HepG2 (cell line): ENCODE results near the gene DUS1L. TPM values are rescaled to one million over a fixed set of nuclear protein-coding genes. Genes with fewer than 3 reads are reported as not detected.

Experiments
- BHLHE40 ChIP-seq: IDR thresholded peaks from 2 replicates; pipeline ENCODE4 v1.6.1; 2011; ENCODE audit warnings: low read length, improper control_type of control experiment
- CENPT ChIP-seq: sonication (generic); formaldehyde crosslinking; IDR thresholded peaks from 2 replicates; pipeline ENCODE4 v1.8.0; 2022; ENCODE audit warnings: low read depth, mild to moderate bottlenecking, moderate library complexity, missing genetic modification reagents
- EP300 ChIP-seq, 3 experiments: sonication (generic) in 1 of 3; formaldehyde crosslinking in 1 of 3; IDR thresholded peaks; 2 replicates each; pipeline versions ENCODE4 v1.5.1 to v1.6.1; 2011 to 2020; ENCODE audit warnings: low read depth in 2 of 3, low read length in 2 of 3, borderline replicate concordance in 1 of 3, improper control_type of control experiment in 1 of 3, mild to moderate bottlenecking in 1 of 3, missing genetic modification reagents in 1 of 3, moderate library complexity in 1 of 3
- FOXA3 ChIP-seq: IDR thresholded peaks from 2 replicates; pipeline ENCODE4 v1.6.1; 2016; ENCODE audit warnings: missing genetic modification reagents, missing compliant biosample characterization
- FOXO4 ChIP-seq: sonication (generic); formaldehyde crosslinking; conservative IDR thresholded peaks from 2 replicates; pipeline ENCODE4 v1.8.1; 2023; ENCODE audit warnings: missing genetic modification reagents
- HDAC6 ChIP-seq: fragments of 200-600 bp; sonication (generic); IDR thresholded peaks from 2 replicates; pipeline ENCODE4 v1.7.0; 2017; ENCODE audit warnings: mild to moderate bottlenecking, antibody characterized with exemption, low read length, low read depth
- HOXD1 ChIP-seq: sonication (generic); formaldehyde crosslinking; IDR thresholded peaks from 2 replicates; pipeline ENCODE4 v1.5.0; 2020; ENCODE audit warnings: missing genetic modification reagents
- MAF1 ChIP-seq: sonication (generic); formaldehyde crosslinking; IDR thresholded peaks from 2 replicates; pipeline ENCODE4 v1.5.0; 2020; ENCODE audit warnings: missing genetic modification reagents, borderline replicate concordance
- NAIF1 ChIP-seq: sonication (generic); formaldehyde crosslinking; IDR thresholded peaks from 2 replicates; pipeline ENCODE4 v1.5.0; 2020; ENCODE audit warnings: mild to moderate bottlenecking, missing genetic modification reagents, borderline replicate concordance
- SRY ChIP-seq: sonication (generic); formaldehyde crosslinking; IDR thresholded peaks from 2 replicates; pipeline ENCODE4 v1.8.0; 2022; ENCODE audit warnings: mild to moderate bottlenecking, missing genetic modification reagents
- ZBTB8A ChIP-seq: sonication (generic); formaldehyde crosslinking; IDR thresholded peaks from 2 replicates; pipeline ENCODE4 v1.4.0; 2020; ENCODE audit warnings: mild to moderate bottlenecking, low read depth, missing genetic modification reagents, borderline replicate concordance
- ZFP62 ChIP-seq: sonication (generic); formaldehyde crosslinking; IDR thresholded peaks from 2 replicates; pipeline ENCODE4 v1.4.0; 2020; ENCODE audit warnings: missing genetic modification reagents
- ZFP90 ChIP-seq: sonication (generic); formaldehyde crosslinking; IDR thresholded peaks from 2 replicates; pipeline ENCODE4 v1.8.0; 2022; ENCODE audit warnings: missing genetic modification reagents, mild to moderate bottlenecking, inconsistent platforms, borderline replicate concordance
- ZFY ChIP-seq: sonication (generic); formaldehyde crosslinking; IDR thresholded peaks from 2 replicates; pipeline ENCODE4 v1.4.0; 2020; ENCODE audit warnings: missing genetic modification reagents
- ZIK1 ChIP-seq: sonication (generic); formaldehyde crosslinking; IDR thresholded peaks from 2 replicates; pipeline ENCODE4 v1.5.0; 2020; ENCODE audit warnings: mild to moderate bottlenecking, low read depth, missing genetic modification reagents, borderline replicate concordance
- ZNF296 ChIP-seq: sonication (generic); formaldehyde crosslinking; conservative IDR thresholded peaks from 2 replicates; pipeline ENCODE4 v1.5.0; 2020; ENCODE audit warnings: mild to moderate bottlenecking, missing genetic modification reagents
- ZNF597 ChIP-seq: sonication (generic); formaldehyde crosslinking; IDR thresholded peaks from 2 replicates; pipeline ENCODE4 v1.5.0; 2020; ENCODE audit warnings: missing genetic modification reagents
- polyA plus RNA-seq, 8 experiments: library from polyadenylated mRNA; depleted of rRNA in 3 of 8; stranded (reverse) in 7 of 8; unstranded in 1 of 8; fragments of >200 nt; fragmentation: Illumina TruSeq in 4 of 8; extraction: Trizol in 4 of 8; gene quantifications; 2 replicates each; pipeline versions ENCODE4 v1.2.1 to v1.2.3, GENCODE V29; 2011 to 2016; ENCODE audit warnings: low read depth in 4 of 8, missing spikeins in 1 of 8, mixed read lengths in 1 of 8; ENCODE audit not compliant: insufficient read depth in 1 of 8
- total RNA-seq, 5 experiments: library from RNA; depleted of rRNA; stranded (reverse); fragments of >200 nt; fragmentation: Illumina TruSeq; extraction: Trizol; gene quantifications; 2 replicates each; pipeline ENCODE4 v1.2.3, GENCODE V29; 2016; ENCODE audit warnings: low read depth in 1 of 5
- TF ChIP-seq, protein P1 (sequence below), 2 experiments: fragments of 450-650 bp in 1 of 2; sonication (generic) in 1 of 2; formaldehyde crosslinking in 1 of 2; IDR thresholded peaks; 2 replicates each; pipeline versions ENCODE4 v1.6.1 to v1.8.0; 2016 to 2022; ENCODE audit warnings: antibody characterized with exemption in 1 of 2, mild to moderate bottlenecking in 1 of 2, missing genetic modification reagents in 1 of 2

The DUS1L gene
- total and polyA plus RNA-seq, 2 of the 13 experiments (the other 11 are each of a cell fraction or from before 2014, with no cell fraction given): 81.0 to 109 TPM

DNA sequence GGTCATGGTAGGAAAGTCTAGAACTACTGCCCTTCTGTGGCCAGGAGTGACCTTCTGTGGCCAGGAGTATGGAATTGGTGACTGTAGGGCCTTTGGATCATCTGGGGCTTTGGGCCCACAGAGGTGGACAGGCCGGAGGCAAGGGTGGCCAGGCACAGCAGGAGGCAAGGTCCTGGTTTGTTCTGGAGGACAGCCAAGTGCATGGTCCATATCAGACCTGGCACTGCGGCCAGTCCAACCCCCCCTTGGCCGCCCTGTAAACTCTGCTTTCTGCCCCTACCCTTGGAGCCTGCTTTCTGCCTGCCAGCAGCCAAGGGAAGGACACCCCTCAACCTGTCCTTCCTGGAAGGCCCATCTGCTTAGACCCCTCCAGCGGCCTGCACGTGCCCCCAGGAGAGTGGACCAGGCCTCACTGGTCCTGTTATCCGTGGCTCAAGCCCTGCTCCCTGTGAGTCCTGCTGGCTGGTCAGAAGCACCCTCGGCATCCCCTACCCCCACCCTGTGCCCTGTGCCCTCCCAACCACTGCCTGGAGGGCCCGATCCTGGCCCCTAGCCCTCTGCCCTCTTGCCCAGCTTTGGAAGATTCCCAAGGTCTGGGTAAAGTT, 25.8 kb downstream of the DUS1L start (continued):
- no peak for TF ChIP-seq ZIK1 (CRISPR knock-in tag)
- TF ChIP-seq ZBTB8A (CRISPR knock-in tag): no peak
- TF ChIP-seq EP300 (IDR thresholded peaks at IDR 0.05; ENCODE audit: low read depth in 2 of 2, low read length in 2 of 2): no peak
- TF ChIP-seq EP300 (CRISPR knock-in tag; IDR thresholded peaks at IDR 0.05; ENCODE audit: borderline replicate concordance): 0 out of 2 replicates have a peak, but pooled peaks have one; percentile 18
- no peak for TF ChIP-seq ZNF296 (CRISPR knock-in tag)
- TF ChIP-seq HDAC6: no peak
- TF ChIP-seq, protein P1, sequence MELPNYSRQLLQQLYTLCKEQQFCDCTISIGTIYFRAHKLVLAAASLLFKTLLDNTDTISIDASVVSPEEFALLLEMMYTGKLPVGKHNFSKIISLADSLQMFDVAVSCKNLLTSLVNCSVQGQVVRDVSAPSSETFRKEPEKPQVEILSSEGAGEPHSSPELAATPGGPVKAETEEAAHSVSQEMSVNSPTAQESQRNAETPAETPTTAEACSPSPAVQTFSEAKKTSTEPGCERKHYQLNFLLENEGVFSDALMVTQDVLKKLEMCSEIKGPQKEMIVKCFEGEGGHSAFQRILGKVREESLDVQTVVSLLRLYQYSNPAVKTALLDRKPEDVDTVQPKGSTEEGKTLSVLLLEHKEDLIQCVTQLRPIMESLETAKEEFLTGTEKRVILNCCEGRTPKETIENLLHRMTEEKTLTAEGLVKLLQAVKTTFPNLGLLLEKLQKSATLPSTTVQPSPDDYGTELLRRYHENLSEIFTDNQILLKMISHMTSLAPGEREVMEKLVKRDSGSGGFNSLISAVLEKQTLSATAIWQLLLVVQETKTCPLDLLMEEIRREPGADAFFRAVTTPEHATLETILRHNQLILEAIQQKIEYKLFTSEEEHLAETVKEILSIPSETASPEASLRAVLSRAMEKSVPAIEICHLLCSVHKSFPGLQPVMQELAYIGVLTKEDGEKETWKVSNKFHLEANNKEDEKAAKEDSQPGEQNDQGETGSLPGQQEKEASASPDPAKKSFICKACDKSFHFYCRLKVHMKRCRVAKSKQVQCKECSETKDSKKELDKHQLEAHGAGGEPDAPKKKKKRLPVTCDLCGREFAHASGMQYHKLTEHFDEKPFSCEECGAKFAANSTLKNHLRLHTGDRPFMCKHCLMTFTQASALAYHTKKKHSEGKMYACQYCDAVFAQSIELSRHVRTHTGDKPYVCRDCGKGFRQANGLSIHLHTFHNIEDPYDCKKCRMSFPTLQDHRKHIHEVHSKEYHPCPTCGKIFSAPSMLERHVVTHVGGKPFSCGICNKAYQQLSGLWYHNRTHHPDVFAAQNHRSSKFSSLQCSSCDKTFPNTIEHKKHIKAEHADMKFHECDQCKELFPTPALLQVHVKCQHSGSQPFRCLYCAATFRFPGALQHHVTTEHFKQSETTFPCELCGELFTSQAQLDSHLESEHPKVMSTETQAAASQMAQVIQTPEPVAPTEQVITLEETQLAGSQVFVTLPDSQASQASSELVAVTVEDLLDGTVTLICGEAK (IDR thresholded peaks at IDR 0.05): no peak
- TF ChIP-seq, protein P1 (CRISPR knock-in tag; IDR thresholded peaks at IDR 0.05): no peak
- TF ChIP-seq ZFP62 (CRISPR knock-in tag): no peak
- no peak; the same call in 1 of the 2 replicates for TF ChIP-seq BHLHE40
- peak; percentile 13; the same call in 1 of the 2 replicates for TF ChIP-seq FOXA3 (CRISPR knock-in tag)
- no peak for TF ChIP-seq MAF1 (CRISPR knock-in tag)
- TF ChIP-seq SRY (CRISPR knock-in tag): no peak
- TF ChIP-seq CENPT (CRISPR knock-in tag): no peak
- TF ChIP-seq ZNF597: no peak
- TF ChIP-seq NAIF1 (CRISPR knock-in tag): no peak
- TF ChIP-seq ZFY (CRISPR knock-in tag): peak; percentile 73; the same call in 1 of the 2 replicates
- no peak for TF ChIP-seq HOXD1
- TF ChIP-seq ZFP90 (CRISPR knock-in tag): no peak
- peak; percentile 89; the same call in 1 of the 2 replicates for TF ChIP-seq FOXO4 (CRISPR knock-in tag)
